ENCODE measurements around the gene ROPN1B.

Gene ROPN1B

DNA sequence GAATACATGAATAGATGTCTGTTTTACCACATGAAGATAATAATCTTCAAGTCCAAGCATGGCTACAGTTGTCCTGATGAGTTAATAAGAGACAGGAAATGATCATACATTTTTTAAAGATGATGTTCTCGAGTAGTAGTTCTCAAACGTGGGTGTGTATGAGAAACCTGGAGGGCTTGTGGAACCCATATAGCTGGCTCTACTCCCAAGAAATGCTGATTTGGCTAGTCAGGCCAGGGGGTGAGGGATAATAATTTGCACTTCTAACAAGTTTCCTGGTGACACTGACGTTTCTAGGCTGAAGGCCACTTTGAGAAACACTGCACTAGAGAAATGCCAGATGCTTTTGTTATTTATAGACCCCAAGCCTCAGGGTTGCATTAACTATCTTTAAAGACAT is 37.0 kb downstream of the ROPN1B start:
- DNase-seq, result no peak

DNA sequence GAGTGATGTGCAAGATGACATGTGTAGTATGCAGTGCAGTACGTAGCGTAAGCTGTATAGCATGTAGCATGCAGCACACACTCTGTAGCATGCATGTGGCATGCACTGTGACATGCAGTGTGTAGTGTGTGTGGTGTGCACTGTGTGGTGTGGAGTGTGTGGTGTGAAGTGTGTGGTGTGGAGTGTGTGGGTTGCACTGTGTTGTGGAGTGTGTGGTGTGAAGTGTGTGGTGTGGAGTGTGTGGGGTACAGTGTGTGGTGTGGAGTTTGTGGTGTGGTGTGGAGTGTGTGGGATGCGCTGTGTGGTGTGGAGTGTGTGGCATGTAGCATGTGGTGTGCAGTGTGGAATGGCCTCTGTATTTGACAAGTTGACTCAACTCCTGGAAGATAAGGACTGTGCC is 39.2 kb downstream of the ROPN1B start:
- DNase-seq, result no peak

DNA sequence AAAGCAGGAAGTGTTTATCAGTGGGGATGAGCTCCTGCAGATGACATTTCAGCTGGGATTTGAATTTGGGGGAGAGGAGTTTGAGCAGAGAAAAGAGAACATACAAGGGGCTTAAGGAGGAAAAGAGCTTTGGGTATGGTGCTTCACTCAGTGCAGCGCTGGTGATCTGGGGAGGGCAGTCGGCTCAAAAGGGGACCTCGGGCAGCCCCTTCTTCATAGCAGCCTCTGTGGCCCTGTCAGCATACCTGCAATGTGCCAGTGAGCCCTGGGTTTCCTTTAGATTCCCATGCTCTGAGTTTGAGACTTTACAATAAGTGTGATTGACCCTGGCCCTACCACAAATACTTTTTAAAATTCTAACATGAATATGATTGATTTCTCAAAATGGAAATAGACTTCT is 40.2 kb downstream of the ROPN1B start:
- no peak for DNase-seq

DNA sequence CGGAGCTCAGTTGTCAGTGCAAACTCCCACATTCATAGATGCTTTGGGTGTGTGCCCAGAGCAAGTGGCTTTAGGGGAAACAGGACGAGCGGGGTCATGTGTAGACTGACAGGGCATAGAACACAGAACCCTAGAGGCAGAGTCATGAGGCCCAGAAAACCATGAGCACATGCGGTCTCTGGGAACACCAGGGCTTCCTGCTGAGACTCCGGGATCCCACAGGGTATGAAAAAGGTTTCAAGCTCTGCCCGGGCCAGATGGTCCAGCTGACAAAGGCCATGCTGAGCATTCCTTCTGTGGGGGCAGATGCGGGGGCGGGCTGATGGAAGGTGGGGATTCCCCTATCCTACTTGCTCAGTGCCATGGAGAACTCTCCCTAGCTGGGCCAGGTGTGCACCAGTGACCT is 44.8 kb downstream of the ROPN1B start:
- no peak for DNase-seq

DNA sequence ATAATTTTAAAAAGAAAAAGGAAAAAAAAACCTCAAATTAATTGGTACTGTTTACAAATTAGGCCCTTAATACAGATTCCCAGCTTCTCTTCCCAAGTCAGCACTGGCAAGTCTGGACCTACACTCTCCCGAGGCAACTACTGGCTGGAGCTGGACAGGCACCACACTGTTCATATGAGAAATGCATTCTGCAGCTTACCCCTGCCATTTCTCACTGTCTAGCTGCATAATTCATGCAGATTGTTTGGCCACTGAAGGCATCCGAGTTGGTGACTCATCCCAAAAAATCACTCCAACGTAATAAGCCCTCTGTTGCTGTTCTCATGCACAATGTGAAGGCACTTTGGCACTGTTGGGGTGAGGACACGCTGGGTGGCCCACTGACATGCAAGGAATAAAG is 45.3 kb downstream of the ROPN1B start:
- DNase-seq, result no peak

DNA sequence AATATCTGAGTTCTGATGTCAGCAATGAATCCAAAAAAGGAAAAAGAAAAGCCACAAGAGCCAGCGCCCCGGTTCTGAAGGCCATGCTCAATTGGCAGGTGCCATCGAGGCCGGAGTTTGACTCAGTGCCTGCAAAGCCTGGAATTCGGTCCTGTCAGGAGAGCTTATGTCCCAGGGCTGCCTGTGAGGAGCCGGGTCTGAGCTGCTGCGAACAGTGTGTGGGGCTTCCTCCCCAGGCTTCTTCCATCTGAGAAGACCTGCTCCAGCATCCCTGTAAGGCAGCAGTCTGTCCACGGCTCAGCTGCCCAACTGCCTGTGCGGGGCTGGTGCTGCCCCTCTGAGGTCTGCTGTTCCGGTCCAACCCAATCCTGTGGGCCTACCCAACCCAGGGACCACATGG is 46.1 kb downstream of the ROPN1B start:
- DNase-seq, result no peak

DNA sequence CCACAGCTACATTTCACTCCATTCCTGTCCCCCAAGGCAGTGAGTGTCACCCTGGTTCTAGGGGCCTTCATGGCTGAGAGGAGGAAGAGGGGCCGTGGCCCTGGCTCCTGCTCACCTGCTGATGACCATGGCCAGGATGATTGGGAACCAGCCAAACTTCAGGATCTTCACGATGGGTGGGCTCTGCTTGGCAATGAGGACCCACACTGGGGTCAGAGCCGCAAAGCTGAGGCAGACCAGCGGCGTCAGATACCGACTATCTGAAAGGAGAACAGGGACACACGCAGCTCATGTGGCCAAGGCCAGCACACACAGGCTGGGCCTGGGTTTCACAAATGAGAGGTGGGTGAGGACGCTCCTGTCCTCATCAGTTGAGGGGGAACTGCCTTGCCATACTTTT is 47.6 kb downstream of the ROPN1B start:
- DNase-seq, result no peak

DNA sequence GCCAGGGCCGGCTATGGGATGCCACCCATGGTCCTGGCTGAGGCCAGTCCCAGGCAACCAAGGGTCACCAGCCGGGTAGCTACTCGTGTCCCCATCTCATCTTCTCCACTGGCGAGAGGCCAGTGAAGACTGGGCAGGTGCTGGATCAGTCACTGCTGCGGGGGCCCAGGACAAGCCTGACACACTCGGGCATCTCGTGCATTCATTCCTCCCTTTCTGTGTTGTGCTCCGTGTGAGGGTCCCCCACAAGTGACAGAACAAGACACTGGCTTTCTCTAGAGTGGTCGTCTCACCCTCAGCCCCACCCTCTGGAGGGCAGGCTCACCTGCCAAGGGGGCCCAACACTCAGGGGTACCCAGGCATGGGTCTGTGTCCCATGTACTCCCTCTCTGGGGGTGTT is 48.4 kb downstream of the ROPN1B start:
- DNase-seq, result no peak

DNA sequence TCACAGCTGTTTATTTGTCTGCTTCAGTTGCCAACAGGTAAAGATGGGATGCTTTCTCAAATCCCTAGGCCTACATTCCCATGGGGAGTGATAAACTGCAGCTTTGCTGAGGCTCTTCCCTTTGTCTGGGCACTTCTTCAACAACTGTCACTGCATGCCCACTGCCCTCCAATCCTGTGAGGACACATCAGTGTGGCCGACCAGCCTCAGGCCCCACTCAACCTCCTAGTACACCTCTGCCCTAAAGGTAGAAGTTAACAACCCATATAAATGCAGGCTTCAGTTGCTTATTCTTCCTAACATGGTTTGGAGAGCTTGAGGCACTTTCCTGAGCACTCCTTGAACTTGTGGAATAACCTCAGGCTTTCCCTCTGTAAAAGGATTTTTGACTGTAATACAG is 49.6 kb downstream of the ROPN1B start:
- no peak for DNase-seq

DNA sequence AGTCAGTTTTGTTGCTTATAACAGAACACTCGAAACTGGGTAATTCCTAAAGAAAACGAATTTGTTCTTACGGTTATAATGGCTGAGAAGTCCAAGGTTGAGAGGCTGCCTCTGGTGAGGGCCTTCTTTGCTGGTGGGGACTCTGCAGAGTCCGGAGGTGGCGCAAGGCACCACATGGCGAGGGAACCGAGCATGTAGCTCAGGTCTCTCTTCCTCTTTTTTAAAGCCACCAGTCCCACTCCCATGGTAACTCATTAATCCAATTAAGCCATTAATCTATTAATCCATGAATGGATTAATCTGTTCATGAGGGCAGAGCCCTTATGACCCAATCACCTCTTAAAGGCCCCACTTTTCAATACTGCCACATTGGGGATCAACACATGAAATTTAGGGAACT is 50.0 kb downstream of the ROPN1B start:
- no peak for DNase-seq

DNA sequence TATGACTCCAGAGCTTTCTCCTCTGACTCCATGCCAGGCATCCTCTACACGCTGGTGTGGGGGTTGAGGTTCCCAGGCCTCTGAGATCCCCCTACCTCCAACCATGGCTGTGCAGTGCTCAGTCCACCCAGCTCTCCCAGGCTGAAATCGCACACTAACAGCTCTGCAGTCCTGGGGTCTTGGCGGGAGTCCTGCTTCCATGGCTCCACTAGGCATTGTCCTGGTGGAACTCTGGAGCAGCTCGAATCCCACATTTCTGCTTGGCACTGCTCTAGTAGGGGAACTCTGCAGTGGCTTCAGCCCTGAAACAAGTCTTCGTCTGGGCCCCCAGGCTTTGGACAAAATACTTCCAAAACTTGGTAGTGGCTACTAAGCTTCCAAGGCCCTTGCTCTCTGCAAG is 50.7 kb downstream of the ROPN1B start:
- DNase-seq, result no peak

DNA sequence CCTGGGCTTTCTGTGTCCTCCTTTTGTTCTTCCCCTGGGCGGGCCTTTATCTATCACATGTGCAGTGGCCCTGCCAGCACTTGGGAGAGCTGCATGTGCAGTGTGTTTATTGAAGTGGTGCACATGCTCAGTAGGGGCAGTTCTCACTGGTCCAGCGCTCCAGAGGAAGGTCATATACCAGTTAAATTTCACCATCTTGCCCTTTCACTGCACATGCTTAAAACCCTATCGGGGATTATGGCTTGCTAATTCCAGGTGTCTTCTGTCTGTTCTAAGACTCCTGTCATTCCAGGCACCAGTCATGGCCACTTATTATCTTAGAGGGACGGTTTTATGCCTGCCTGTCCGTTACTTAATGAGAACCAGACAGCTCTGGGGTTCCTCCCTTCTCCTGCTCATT is 52.2 kb downstream of the ROPN1B start:
- DNase-seq, result no peak

DNA sequence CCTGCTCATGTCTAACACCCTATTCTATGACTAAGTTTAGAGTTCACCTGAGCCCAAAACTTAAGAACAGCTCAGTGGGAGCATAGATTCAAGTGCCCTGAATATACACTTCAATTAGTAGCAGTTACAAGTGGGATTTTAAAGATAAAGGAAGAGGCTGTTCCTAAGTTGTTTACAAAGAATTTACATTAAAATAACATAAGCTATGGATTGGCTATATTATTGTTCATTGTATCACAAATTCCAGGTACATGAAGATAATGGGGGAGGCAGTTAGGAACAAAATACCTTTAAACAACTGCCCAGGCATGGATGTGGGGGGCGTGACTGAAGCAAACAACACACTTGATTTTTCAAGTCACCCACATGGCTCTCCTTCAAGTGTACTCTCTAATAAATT is 52.7 kb downstream of the ROPN1B start:
- DNase-seq, result no peak

DNA sequence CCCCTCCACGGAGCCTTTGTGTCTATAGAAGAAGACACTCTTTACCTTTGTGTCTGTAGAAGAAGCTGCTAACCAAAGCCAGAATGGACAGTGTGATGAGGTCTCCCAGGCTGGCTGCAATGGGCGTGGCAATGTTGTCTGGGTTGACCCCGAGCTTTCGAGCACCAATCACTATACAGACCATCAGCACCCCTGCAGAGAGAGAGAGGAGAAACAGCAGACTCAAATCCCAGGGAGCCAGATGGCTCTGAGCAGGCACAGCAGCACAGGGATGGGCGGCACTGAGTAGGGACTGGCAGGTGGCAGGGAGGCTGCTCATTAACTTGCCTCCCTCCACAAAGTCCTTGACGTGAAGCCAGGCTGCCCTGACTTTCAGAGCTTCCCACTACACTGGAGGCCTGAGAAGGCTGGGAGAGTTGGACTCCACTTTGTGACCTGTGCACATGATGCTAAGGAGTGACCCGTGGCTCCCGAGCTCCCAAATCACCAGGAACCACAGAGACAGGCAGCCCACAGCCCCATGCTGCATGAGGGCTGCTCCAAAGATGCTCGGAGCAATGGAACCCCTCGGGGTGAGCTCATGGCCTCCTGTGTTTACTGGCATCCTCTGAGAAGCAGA is 53.9 kb downstream of the ROPN1B start:
- no peak for DNase-seq

DNA sequence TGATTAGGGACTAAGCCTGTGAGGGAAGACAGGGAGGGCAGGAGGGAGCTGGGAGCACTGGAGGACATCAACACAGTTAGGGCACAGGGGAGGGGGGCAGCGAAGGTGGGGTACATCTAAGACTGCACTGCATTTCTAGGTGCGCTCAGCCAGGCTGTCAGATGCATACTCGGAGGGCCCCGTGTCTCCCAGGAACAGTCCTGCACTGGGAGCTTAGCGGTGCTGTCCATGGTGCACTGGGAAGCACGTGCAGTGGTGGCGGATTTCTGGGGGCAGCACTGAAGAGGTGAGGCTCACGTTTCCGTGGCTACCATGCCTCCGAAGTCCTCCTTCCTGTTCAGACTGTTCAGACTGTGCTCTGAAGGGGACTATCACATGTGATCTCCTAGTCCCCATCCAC is 54.4 kb downstream of the ROPN1B start:
- DNase-seq, result no peak

DNA sequence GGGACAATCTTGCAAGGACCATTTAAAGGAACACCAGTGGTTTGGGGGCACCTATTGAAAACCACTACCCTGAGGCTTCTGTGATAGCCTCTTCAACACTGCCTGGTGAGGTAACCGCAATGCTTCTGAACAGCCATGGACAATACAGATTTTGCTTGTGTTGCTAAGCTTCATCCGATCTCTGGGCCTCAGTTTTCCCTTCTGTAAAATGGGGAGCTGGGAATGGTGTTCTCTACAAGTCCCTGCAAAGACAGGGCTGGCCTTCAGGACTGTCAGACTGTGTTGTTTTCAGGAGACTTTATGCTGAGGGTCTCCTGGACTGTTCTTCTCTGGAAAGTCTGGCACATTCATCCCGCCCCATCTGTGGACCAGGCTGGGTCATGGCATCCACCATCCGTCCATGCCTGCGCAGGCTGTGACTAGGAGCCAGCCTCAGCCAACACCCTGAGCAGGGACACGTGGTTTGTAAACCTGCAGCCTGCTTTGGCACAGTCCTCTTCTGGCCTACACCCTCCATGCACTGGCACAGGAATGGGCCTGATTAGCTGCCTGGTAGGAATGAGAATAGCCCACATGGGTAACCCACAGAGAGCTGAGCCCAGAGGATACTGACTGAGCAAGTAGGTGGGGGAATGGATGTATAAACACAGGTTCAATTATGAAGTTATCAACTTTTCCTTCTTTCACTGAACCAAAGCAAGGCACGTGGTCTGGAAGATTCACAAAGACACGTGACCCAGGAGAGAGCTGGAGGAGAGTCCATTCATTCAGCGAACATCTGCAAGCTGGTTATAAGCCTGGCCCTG is 55.3 kb downstream of the ROPN1B start:
- no peak for DNase-seq

DNA sequence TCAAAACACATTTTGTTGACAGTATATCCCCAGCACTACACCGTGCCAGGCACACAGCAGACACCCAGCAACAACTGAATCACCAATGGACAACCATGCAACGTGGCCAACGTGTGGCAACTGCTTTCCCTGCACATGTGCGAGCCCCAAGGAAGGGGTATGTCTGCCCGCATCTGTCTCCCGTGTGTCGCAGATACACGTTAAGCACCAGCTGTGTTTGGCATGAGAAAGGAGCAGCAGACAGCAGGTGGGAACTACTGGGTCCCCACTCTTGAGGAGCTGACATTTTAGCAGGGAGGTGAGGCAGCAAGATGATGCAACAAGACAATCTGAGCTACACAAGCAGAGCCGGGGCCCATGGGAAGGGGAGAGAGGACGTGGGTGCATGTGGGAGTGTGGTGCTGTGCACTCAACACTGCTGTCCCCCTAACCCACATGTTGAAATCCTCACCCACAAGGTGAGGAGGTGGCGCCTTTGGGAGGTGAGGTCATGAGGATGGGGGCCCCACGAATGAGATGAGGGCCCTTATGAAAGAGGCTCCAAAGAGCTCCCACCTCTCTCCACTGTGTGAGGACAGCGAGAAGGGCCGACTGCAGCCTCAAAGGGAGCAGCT is 56.2 kb downstream of the ROPN1B start:
- no peak for DNase-seq

DNA sequence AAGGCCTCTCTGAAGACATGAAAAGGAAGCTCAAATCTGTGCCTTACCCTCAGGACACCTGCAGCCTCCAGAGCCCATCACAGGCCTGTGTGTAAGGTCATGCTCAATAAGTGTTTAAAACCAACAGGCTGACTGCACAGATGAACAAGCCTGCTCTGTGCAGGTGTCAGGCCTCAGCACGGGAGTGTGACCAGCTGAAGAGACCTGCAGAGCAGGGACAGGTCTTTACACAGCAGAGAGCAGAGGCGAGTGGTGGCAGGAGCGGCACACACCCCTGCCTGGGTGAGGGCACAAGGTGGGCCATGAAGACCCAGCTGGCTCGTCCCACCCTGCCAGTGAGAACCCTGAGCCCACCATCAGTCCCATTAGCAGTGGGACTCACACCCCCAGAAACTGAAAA is 56.9 kb downstream of the ROPN1B start:
- no peak for DNase-seq

DNA sequence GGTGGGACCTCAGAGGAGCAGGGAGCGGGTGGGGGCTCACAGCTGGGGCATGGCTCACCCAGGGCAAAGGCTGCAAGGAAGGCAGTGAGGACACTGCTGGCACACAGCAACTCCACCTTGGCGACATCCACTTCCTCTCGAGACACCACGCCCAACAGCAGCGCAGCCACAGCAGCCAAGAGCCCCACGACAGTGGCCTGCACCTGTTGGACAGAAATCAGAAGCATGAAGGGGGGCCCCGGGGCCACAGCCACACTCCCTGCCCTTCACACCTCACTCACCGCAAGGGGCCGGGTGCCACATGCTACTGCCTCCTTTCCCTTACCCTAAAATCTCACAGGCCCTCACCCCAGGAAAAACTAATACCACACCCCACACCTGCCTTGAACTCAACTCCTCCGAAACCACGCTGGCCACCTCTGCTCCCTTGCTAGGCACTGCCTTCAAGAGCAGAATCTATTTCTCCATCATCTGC is 57.3 kb downstream of the ROPN1B start:
- DNase-seq, result no peak

DNA sequence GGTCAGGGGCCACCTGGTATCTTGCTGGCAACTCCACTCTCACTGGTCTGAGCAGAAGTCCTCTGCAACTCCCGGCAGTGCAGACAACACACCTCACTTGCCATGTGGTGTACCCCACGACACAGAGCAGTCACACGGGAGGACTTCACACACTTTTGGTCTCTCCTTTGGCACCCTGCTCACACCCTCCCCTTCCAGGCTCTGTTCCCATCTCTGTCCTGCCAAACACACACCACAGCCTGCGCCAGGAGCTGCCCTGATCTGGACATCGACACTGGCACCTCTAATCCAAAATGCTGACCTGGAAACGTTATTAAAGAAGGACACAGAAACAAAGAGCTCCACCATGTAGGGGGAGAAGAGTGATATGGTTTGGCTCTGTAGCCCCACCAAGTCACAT is 57.8 kb downstream of the ROPN1B start:
- no peak for DNase-seq

DNA sequence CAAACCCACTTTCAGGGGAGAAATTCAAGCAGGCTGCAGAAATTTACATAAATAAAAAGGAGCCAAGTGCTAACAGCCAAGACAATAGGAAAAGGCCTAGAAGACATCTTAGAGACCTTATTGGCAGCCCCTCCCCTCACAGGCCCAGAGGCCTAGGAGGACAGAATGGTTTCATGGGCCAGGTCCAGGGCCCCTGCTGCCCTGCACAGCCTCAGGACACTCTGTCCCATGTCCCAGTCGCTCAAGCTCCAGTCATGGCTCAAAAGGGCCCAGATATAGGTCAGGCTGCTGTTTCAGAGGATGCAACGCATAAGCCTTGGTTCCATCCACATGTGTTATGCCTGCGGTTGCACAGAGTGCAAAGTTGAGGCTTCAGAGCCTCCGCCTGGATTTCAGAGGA is 59.1 kb downstream of the ROPN1B start:
- DNase-seq, result no peak

DNA sequence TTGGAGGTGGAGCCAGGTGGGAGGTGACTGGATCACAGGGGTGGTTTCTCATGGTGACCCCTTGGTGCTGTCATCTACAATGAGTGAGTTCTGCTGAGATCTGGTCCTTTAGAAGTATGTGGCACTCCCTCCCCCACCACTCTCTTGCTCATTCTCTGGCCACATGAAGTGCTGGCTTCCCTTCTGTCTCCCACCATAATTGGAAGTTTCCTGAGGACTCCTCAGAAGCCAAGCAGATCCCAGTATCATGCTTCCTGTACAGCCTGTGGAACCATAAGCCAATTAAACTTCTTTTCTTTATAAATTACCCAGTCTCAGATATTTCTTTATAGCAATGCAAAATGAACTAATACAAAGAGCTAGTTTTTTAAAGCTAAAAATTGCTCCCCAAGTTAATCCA is 60.3 kb downstream of the ROPN1B start:
- no peak for DNase-seq

DNA sequence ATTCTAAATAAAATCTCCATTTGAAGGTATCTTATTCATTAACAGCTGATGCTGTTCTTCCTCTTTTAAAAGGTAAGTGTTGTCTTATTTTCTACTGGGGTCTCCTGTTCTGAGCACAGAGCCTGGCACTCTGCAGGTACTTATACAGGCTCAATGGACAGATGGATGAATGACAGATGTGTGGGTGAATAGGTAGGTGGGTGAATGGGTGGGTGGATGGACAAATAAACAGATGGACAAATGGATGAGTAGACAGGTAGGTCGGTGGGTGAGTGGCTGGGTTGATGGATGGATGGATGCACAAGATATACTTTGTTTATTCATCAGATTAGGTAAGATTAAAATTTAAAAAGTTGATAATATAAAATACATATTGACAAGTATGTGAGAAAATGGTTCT is 61.5 kb downstream of the ROPN1B start:
- no peak for DNase-seq

DNA sequence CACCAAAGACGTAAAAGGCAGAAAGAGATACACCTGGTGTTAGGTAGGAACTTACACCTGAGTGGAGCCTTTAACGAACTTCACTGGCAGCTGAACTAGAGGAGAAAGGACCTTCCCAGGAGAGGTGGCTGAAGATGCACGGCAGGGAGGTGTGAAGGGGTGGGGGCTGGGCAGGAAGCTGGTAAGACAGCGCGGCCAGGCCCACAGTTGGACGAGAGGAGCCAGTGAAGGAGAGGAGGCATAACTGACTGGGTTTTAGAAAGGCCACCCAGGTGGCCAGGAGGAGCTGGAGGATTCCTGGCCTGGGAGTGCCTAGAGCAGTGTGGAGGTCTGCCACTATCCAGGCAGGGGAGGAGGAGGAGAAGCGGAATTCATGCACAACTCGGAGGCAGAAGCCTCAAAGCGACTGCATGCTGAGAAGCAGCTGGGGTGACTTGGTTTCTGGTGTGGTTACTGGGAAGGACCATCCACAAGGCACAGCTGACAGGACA is 63.0 kb downstream of the ROPN1B start:
- DNase-seq, result no peak

Measured in NCI-H187 (cell line).